Activated CD8-positive, alpha-beta memory T cell treated with anti-CD3 and anti-CD28 coated beads for 36 hours (primary cell): ENCODE data around the gene TBCD. TPM values are rescaled to one million over a fixed set of nuclear protein-coding genes. Genes with fewer than 3 reads are reported as not detected.
"Not testable (repeated sequence)": the region's sequence is repeated elsewhere in the genome, so short reads cannot be mapped to it uniquely, and the experiment has no call there.

Experiments
- CTCF ChIA-PET: fragments of 350-600 bp; sonication (Branson Sonifier 250); formaldehyde crosslinking; loops from one replicate; lab custom pipeline; 2021; ENCODE audit warnings: antibody characterized with exemption; lab: Charles Lee
- POLR2A ChIA-PET: fragments of 350-600 bp; sonication (Branson Sonifier 250); formaldehyde crosslinking; loops from one replicate; lab custom pipeline; 2021; ENCODE audit warnings: antibody characterized with exemption; lab: Charles Lee
- total RNA-seq, 2 experiments: library from RNA; stranded (reverse); gene quantifications; one replicate each; pipeline ENCODE4 v1.2.3, GENCODE V29; 2021

The TBCD gene
- total RNA-seq, 2 experiments from 2014 or later: 82.7 to 84.2 TPM

DNA sequence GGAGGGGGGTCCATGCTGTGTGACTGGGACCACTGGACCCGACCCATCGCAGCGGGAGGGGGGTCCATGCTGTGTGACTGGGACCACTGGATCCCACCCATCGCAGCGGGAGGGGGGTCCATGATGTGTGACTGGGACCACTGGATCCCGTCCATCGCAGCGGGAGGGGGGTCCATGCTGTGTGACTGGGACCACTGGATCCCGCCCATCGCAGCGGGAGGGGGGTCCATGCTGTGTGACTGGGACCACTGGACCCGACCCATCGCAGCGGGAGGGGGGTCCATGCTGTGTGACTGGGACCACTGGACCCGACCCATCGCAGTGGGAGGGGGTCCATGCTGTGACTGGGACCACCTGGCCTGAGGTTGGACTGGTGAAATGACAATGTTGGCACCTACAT is 33.7 kb downstream of the TBCD start:
- POLR2A ChIA-PET, CTCF ChIA-PET: not testable (repeated sequence)

- POLR2A ChIA-PET: no interaction called here
- CTCF ChIA-PET: no interaction called here
Observed at GRCh38 chr17:82786427-82786826, 34.6 kb downstream of the TBCD start.

DNA sequence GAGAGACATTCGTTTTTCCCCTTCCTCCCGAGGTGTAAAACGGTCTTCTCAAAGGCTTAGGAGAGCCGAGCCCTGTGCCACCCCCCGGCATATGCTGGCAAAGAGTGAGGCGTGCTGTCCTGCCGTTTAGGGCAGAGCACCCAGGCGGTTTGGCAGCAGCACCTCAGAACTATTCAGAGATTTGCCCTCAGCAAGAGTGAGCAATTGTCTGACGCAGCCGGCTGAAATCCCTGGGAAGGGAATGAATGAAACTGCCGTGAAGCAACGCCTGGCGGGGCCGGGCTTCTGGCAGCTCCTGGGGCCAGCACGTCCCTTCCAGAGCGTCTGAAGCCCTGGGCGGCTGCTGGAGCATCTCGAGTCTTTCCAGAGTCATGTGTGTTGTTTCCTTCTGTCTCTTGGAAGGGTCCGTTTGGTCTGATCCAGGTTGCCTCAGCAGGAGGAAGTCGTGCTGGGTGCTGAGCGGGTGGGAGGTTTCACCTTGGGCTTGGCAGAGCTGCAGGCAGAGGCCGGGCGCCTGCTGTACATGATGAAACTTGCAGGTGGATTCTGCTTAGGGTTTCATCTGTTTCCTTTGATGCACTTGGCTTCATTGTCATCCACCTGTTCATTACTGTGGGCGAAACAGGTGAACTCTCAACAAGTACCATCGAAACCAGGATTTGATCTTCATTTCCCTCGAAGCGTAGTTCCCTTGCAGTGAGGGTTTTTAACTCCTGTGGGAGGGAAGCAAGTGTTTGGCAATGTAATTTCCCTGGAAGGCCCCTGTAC is 35.4 kb downstream of the TBCD start:
- ChIA-PET POLR2A (no interaction called here), CTCF (no interaction called here)

DNA sequence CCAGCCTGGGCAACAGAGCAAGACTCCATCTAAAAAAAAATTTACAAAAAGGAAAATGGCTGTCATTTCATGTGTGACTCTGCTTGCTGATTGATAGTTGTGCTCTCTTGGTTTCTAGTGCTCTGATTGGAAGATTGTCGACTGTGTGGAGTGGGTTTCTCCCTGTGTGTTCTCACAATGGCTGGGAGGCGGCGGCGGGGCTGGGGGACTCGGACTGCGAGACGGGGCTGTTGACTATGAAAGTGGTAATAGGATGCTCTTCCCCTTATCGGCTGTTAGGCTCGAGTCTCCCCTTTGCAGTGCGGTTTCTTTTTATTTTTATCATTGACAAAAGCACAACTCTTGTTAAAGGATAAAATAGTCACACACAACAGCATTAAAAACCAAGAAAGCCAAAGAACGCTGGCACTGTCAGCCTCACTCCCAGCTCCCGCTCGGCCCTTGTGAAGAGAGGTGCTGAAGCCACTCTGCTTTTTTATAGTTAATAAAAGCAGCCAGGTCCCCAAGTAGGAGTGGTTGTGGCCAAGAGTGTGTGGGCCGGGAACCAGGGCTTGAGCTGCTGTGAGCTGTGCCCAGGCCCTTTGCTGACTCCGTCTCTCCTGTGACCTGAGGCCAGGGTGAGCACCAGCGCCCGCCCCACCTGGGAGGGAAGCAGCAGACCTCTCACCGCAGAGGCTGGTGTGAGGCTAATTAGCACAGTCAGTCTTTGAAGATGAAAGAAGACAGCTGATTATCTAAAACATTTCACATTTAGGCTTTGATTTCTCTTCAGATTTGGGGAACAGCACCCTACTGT is 36.5 kb downstream of the TBCD start:
- POLR2A ChIA-PET: no interaction called here
- CTCF ChIA-PET: no interaction called here

DNA sequence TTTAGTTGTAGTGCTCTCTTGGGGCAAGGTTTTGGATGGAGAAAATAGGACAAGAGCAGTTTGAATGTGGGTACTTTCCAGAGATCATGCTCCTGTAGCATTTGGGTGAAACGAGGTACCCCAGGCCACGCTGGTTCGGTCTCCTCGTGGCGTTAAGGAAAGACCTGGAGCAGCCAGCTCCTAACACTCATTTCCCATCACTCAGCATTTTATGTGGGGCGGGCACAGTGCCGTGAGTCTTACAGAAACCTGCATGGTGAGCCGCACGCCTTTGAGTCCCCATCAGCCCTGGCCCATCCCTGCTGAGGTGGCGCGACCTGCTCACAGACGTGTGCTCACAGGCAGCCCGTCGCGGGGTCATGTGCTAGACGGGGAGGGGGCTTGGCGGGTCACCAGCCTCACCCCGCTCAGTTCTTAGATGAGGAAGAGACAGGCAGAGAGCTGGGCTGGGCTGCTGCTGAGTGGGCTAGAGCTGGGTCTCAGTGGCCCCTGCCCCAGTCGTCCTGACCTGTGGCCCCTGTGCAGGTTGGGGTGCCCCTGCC is 37.3 kb downstream of the TBCD start:
- ChIA-PET CTCF (no interaction called here), POLR2A (no interaction called here)

DNA sequence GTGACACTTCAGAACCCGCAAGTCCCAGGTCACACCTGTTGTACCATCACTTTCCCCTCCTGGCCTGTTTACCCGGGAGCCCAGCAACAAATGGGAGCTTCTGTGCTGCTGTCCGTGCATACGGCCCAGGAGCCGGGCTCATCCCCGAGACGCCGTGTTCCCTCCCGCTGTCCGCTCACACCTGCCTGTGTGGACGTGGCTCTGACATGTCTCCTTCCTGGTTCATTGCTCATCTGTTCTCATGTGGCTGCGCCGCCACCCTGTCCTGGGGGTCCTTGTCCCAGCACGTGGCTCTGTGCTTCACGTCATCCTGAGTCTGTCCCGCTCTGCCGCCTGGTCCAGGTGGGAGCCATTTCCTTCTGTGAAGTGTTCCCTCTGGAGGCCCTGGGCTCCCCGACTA is 37.9 kb downstream of the TBCD start:
- POLR2A ChIA-PET: no interaction called here
- CTCF ChIA-PET: no interaction called here

GRCh38 chr17:82790391-82790790 is 38.5 kb downstream of the TBCD start:
- POLR2A ChIA-PET: no interaction called here

DNA sequence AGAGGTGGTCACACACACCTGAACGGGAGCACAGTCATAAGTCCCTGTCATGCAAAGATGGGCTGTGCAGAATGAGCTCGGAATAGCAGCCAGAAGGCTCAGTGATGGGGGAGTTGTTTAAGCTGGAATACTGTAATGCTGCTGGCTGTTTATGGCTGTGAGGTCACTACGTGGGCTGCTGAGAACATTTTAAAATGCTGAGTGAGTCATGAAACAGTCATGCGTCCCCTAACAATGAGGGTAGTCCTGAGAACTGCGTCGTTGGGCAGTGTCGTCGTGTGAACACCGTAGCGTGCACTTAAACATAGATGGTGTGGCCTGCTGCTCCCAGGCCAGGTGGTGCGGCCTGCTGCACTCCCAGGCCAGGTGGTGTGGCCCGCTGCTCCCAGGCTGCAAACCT is 39.7 kb downstream of the TBCD start:
- CTCF ChIA-PET: interaction anchor here (1.0 kb wide), 1 partner anchor 10 kb away, joined by 3 read pairs; no protein-coding TSS in a partner anchor
- POLR2A ChIA-PET: no interaction called here

More at GRCh38 chr17:82790391-82790790, 38.5 kb downstream of the TBCD start:
- CTCF ChIA-PET: no interaction called here

- ChIA-PET CTCF (interaction anchor here (0.7 to 1.0 kb wide), 2 partner anchors 12 to 124 kb away, joined by 3 read pairs; no protein-coding TSS in a partner anchor), POLR2A (no interaction called here)
Observed at GRCh38 chr17:82793974-82794630, 42.2 kb downstream of the TBCD start.

- ChIA-PET CTCF (interaction anchor here (0.7 to 1.0 kb wide), 2 partner anchors 13 to 123 kb away, joined by 3 read pairs; no protein-coding TSS in a partner anchor), POLR2A (no interaction called here)
Observed at GRCh38 chr17:82794781-82795482, 43.1 kb downstream of the TBCD start.

DNA sequence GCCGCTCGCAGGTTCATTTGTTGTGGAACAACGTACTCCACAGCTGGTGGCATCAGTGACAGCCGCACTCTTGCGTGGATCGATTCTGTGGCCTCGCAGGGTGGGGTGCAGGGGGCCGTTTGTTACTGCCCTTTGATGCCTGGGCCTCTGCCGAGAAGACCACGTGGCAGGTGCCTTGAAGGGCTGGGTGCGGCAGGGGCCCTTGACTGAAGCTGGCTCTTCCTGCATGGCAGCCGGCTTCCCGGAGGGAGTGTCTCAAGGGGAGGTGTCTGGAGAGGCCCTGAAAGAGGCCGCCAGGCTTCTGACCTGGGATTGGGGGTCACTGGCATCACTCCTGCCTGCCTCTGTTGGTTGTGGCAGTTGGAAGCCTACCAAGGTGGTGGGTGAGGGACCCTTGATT is 43.8 kb downstream of the TBCD start:
- POLR2A ChIA-PET: no interaction called here
- CTCF ChIA-PET: interaction anchor here (1.0 kb wide), 1 partner anchor 14 kb away, joined by 3 read pairs; no protein-coding TSS in a partner anchor

DNA sequence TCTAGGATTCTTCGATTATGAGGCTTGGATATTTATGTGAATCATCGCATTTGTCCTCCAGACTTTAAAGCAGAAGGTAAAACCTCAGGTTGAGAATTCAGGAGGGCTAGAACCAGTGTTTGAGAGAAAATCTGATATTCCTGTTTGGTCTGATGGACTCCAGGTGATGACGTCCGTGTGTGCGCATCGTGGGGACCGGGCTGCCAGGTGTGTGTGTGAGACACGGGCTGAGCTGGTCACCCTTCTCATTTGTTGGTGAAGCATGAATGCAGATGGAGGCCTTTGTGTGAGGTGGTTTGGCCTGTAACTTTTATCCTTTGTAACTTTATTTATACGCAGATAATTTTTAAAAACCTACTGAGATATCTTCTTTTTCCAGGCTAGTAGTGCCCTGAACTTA is 45.2 kb downstream of the TBCD start:
- ChIA-PET POLR2A (no interaction called here), CTCF (no interaction called here)

DNA sequence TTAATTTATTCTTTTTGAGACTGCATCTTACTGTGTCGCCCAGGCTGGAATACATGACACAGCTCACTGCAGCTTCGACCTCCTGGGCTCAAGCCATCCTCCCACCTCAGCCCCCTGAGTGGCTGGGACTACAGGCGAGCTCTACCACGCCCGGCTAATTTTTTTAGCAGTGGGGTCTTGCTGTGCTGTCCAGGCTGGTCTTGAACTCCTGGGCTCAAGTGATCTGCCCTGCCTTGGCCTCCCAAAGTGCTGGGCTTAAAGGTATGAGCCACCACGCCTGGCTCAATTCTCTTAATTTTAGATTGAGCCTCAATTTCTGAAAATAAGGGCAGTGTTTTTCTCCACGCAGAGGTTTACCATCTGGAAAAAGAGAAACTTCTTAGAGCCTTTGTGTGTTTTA is 46.9 kb downstream of the TBCD start:
- ChIA-PET POLR2A (no interaction called here), CTCF (no interaction called here)

GRCh38 chr17:82799591-82799990 is 47.7 kb downstream of the TBCD start:
- ChIA-PET CTCF (no interaction called here), POLR2A (no interaction called here)

GRCh38 chr17:82800885-82801284 is 49.0 kb downstream of the TBCD start:
- POLR2A ChIA-PET: no interaction called here
- CTCF ChIA-PET: interaction anchor here (0.6 kb wide), 1 partner anchor 12 kb away, joined by 3 read pairs; no protein-coding TSS in a partner anchor

DNA sequence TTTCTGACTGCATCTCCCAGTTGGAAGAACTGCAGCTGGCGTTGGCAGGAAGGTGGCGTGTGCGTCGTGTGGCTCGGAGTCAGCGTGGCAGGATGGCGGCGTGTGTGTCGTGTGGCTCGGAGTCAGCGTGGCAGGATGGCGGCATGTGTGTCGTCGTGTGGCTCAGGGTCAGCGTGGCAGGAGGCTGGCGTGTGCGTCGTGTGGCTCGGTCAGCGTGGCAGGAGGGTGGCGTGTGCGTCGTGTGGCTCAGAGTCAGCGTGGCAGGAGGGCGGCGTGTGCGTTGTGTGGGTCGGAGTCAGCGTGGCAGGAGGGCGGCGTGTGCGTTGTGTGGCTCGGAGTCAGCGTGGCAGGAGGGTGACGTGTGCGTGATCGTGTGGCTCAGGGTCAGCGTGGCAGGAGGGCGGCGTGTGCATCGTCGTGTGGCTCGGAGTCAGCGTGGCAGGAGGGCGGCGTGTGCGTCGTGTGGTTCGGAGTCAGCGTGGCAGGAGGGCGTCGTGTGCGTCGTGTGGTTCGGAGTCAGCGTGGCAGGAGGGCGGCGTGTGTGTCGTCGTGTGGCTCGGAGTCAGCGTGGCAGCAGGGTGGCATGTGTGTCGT is 49.6 kb downstream of the TBCD start:
- ChIA-PET CTCF (no interaction called here), POLR2A (no interaction called here)

- ChIA-PET POLR2A (no interaction called here), CTCF (no interaction called here)
Observed at GRCh38 chr17:82802075-82802780, 50.4 kb downstream of the TBCD start.

DNA sequence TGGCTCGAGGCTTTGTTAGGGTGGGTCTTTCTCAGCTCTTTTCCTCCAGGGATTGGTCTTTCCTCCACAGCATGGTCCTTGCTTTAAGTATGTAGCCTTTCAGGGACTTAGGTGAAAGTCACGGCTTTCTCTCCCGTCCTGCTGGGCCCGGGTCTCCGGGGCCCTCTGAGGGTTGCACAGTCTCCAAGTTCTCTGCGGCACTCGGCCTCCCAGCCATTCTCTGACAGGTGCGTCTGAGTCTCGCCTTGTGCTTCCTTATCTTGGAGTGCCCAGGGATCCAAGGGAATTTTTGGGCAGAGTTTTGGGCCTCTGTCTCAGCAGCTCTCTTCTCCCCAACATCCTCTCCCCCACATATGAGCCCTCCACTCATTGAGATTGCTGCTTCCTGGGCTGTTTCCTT is 51.3 kb downstream of the TBCD start:
- CTCF ChIA-PET: no interaction called here

More for the DNA sequence above, 51.3 kb downstream of the TBCD start:
- POLR2A ChIA-PET: no interaction called here
